Suprapubic skin (tissue), 4 donors: Measurements from ENCODE around the gene FRMD4B. TPM values are rescaled to one million over a fixed set of nuclear protein-coding genes. Genes with fewer than 3 reads are reported as not detected.

Experiments used
- DNase-seq, 2 donors: peaks; one replicate each; pipeline ENCODE4 v3.0.0-alpha.2; 2019; ENCODE audit warnings: low spot score in 2 of 2
- H3K27ac ChIP-seq: fragments of 200-600 bp; sonication (generic); one replicate; pipeline ENCODE4 v1.5.1; 2019
- H3K27me3 ChIP-seq: fragments of 200-600 bp; sonication (generic); one replicate; pipeline ENCODE4 v1.5.1; 2019
- H3K36me3 ChIP-seq: fragments of 200-600 bp; sonication (generic); one replicate; pipeline ENCODE4 v1.5.1; 2019
- H3K4me1 ChIP-seq: fragments of 200-600 bp; sonication (generic); one replicate; pipeline ENCODE4 v1.5.1; 2019
- H3K4me3 ChIP-seq: fragments of 200-600 bp; sonication (generic); one replicate; pipeline ENCODE4 v1.5.1; 2019; ENCODE audit warnings: mild to moderate bottlenecking
- H3K9me3 ChIP-seq: fragments of 200-600 bp; sonication (generic); one replicate; pipeline ENCODE4 v1.5.1; 2019
- EP300 ChIP-seq: sonication (generic); formaldehyde crosslinking; IDR thresholded peaks from one replicate; pipeline ENCODE4 v1.6.1; 2017; ENCODE audit warnings: antibody characterized with exemption
- POLR2A ChIP-seq, 2 donors: fragments of 450-650 bp; IDR thresholded peaks; one replicate each; pipeline ENCODE4 v1.6.1; 2017; ENCODE audit warnings: antibody characterized with exemption in 2 of 2, mild to moderate bottlenecking in 2 of 2, moderate library complexity in 2 of 2
- POLR2AphosphoS5 ChIP-seq, 3 donors: sonication (generic); formaldehyde crosslinking; IDR thresholded peaks; one replicate each; pipeline ENCODE4 v1.6.1; 2017; ENCODE audit warnings: antibody characterized with exemption in 3 of 3
- WGBS: methylation state at CpG from one replicate; pipeline ENCODE4 v1.1.5; 2018; 5-methylcytosine and 5-hydroxymethylcytosine counted together
- total RNA-seq, 4 donors: library from RNA; depleted of rRNA; stranded (reverse); fragments of >200 nt; gene quantifications; one replicate each; pipeline ENCODE4 v1.1.0, GENCODE V29; 2016
- TF ChIP-seq, protein P1 (sequence below), 2 donors: fragments of 200-600 bp in 1 of 2; fragments of 450-650 bp in 1 of 2; sonication (generic) in 1 of 2; IDR thresholded peaks; one replicate each; pipeline ENCODE4 v1.5.1; 2016 to 2019; ENCODE audit warnings: antibody characterized with exemption in 2 of 2, mild to moderate bottlenecking in 1 of 2, moderate library complexity in 1 of 2

Gene FRMD4B
- total RNA-seq, 4 donors from 2014 or later: 53.8 to 75.3 (median 67.8) TPM

DNA sequence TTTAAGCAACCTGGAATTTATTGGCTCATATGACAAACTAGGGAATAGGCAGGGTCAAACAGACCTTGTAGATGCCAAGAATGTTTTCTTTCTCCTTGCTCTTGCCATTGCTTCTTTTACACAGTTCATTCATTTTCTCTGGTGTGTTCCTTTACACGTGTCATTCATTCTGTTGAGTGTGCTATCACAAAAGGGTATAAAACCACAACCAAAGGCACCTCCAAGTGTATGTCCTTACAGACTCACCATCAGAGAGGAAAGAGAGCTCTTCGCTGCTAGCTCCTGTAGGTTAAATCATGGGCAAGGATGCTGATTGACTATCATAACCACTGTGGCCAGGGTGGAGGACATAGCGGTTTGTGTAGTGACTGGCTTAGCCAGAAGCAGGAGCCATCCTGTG lies 19.2 kb upstream of the FRMD4B start:
- Histone ChIP-seq H3K9me3 (peaks cover 3% of the 10 kb centered on the region), H3K27me3 (no peaks in the 10 kb centered on the region), H3K27ac (no peak overlapping the region), H3K4me1 (peaks cover 27% of the 10 kb centered on the region), H3K36me3 (no peaks in the 10 kb centered on the region), H3K4me3 (no peak overlapping the region)
- TF ChIP-seq POLR2AphosphoS5 (IDR thresholded peaks at IDR 0.05) (no peak), EP300 (no peak), POLR2A (IDR thresholded peaks at IDR 0.05) (no peak)
- TF ChIP-seq, protein P1, sequence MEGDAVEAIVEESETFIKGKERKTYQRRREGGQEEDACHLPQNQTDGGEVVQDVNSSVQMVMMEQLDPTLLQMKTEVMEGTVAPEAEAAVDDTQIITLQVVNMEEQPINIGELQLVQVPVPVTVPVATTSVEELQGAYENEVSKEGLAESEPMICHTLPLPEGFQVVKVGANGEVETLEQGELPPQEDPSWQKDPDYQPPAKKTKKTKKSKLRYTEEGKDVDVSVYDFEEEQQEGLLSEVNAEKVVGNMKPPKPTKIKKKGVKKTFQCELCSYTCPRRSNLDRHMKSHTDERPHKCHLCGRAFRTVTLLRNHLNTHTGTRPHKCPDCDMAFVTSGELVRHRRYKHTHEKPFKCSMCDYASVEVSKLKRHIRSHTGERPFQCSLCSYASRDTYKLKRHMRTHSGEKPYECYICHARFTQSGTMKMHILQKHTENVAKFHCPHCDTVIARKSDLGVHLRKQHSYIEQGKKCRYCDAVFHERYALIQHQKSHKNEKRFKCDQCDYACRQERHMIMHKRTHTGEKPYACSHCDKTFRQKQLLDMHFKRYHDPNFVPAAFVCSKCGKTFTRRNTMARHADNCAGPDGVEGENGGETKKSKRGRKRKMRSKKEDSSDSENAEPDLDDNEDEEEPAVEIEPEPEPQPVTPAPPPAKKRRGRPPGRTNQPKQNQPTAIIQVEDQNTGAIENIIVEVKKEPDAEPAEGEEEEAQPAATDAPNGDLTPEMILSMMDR (IDR thresholded peaks at IDR 0.05): no peak
- no peak for DNase-seq
- 96% methylated on average over 3 of the region's 3 CpGs for WGBS

DNA sequence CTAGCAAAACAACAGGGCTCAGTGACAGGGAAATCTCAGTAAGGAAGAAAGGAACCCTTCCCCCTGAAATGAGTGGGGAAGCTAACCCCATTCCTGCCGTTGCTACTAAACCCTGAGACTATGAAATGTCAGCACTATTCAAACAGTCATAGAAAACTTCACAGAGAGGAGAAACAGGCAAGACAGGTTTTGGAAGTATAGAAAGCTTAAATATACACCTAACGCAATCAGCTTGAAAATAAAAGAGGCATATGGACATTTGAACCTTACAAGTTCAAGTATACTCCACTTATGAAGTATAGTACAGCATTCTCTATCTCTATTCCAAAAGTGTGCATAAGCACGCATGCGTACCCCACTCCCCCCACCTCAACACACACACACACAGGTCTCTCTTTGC lies 17.6 kb upstream of the FRMD4B start:
- Histone ChIP-seq H3K4me1 (peaks cover 19% of the 10 kb centered on the region), H3K36me3 (no peaks in the 10 kb centered on the region), H3K27me3 (no peaks in the 10 kb centered on the region), H3K27ac (no peak overlapping the region), H3K4me3 (no peak overlapping the region), H3K9me3 (peaks cover 3% of the 10 kb centered on the region)
- TF ChIP-seq, protein P1 (IDR thresholded peaks at IDR 0.05): no peak
- no peak for TF ChIP-seq POLR2A (IDR thresholded peaks at IDR 0.05)
- TF ChIP-seq EP300: no peak
- TF ChIP-seq POLR2AphosphoS5 (IDR thresholded peaks at IDR 0.05): no peak
- no peak for DNase-seq
- WGBS: 64% methylated on average over 4 of the region's 4 CpGs

DNA sequence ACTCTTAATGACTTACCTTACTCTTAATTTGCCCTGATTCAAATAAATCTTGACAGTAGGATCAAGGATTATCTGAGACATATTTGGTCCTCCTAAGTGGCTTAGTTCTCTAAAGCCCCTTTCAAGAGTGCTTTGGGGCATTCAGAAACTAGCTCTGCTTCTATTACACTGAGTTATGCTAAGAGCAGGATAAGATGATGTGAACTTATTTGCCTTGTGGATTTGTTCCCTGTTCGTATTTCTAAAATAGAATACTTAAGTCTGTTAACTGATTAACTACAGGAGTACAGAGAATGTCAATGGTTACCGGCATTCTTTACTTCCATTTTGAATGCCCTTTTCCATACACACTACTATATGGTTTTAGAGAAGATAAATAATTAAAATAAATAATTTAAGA lies 14.8 kb upstream of the FRMD4B start:
- DNase-seq: no peak
- Histone ChIP-seq H3K4me1 (peaks cover 10% of the 10 kb centered on the region), H3K27ac (no peak overlapping the region), H3K36me3 (no peaks in the 10 kb centered on the region), H3K4me3 (no peak overlapping the region), H3K27me3 (no peaks in the 10 kb centered on the region), H3K9me3 (peaks cover 3% of the 10 kb centered on the region)
- 80% methylated on average over 2 of the region's 2 CpGs for WGBS
- TF ChIP-seq EP300 (no peak), POLR2AphosphoS5 (IDR thresholded peaks at IDR 0.05) (no peak)
- TF ChIP-seq, protein P1 (IDR thresholded peaks at IDR 0.05): no peak

DNA sequence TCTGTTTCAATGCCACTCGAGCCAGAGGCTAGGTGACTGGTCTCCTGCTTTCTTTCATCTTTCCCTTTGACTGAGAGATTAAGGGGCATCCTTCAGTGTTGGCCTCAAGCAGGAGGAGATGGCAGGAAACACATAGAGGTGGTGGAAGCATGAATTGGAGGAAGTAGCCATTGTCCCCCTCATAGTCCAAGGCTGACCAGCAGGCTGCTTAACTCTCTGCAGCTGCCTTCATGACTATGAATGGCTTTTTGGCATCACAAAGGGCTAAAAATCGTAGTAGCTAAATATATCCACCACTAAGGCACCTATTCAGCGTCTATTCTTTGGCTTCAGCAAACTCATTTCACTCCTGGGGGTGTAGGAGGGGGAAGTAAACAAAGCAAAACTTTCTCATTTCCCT lies 7.0 kb upstream of the FRMD4B start:
- 80% methylated on average over 3 of the region's 3 CpGs for WGBS
- H3K27ac ChIP-seq: no peak overlapping the region
- peaks cover 8% of the 10 kb centered on the region for H3K4me1 ChIP-seq
- H3K36me3 ChIP-seq: no peaks in the 10 kb centered on the region
- TF ChIP-seq, protein P1 (IDR thresholded peaks at IDR 0.05): no peak
- no peak for TF ChIP-seq POLR2A (IDR thresholded peaks at IDR 0.05)
- TF ChIP-seq EP300: no peak
- TF ChIP-seq POLR2AphosphoS5 (IDR thresholded peaks at IDR 0.05): no peak
- H3K4me3 ChIP-seq: no peak overlapping the region
- H3K27me3 ChIP-seq: peaks cover 3% of the 10 kb centered on the region
- no peaks in the 10 kb centered on the region for H3K9me3 ChIP-seq
- DNase-seq: no peak

DNA sequence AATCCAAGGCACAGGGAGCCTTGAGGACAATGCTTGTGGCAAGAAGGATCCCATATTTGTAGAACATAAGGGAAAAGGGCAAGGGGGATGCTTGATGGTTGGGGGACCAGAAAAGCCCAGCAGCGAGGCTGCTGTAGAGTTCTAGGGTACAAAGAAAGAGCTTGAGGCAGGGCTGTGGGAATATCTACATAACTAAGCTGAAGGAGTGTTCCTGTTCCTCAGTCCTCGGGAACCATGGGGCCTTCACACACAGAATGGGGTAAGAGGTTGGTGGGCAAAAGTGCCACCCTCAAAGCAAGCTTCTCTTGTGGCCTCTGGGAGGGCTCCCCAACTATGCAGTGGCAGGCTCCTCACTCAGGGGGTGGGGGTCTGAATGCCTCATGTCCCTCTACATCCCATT lies 6.5 kb upstream of the FRMD4B start:
- Histone ChIP-seq H3K36me3 (no peaks in the 10 kb centered on the region), H3K4me3 (no peak overlapping the region), H3K27ac (no peak overlapping the region), H3K9me3 (no peaks in the 10 kb centered on the region), H3K27me3 (peaks cover 3% of the 10 kb centered on the region), H3K4me1 (peaks cover 8% of the 10 kb centered on the region)
- no peak for TF ChIP-seq POLR2AphosphoS5 (IDR thresholded peaks at IDR 0.05)
- TF ChIP-seq EP300: no peak
- TF ChIP-seq, protein P1 (IDR thresholded peaks at IDR 0.05): no peak
- no peak for TF ChIP-seq POLR2A (IDR thresholded peaks at IDR 0.05)
- DNase-seq: no peak
- 95% methylated on average over 2 of the region's 2 CpGs for WGBS
